Measurements from ENCODE around the gene RALGAPA1. TPM values are rescaled to one million over a fixed set of nuclear protein-coding genes. Genes with fewer than 3 reads are reported as not detected.

RALGAPA1 gene
- total RNA-seq, 2 donors from 2014 or later, result 65.5 to 66.6 TPM

DNA sequence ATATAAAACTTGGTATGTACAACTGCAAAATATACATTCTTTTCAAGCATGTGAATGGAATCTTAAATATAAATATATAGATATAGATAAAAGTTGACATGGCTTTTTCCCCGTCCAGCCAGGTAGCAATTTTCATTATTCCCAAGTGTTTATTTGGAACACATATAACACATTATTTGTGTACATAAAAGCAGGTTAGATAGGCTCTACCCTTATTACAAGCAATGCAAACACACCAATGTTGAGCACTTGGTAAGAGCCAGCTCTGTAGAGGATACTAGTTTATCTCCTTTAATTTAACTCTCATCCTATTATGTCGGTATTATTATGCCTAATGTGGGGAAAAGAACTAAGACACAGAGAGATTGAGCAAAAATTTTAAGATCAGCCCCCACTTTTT lies 282.1 kb downstream of the RALGAPA1 start:
- Histone ChIP-seq H3K9me3 (no peaks in the 10 kb centered on the region), H3K4me1 (replicated peaks) (no peaks in the 10 kb centered on the region), H3K4me3 (no peak overlapping the region), H3K27ac (no peak overlapping the region), H3K27me3 (replicated peaks; ENCODE audit: insufficient read depth) (no peaks in the 10 kb centered on the region), H3K36me3 (no peaks in the 10 kb centered on the region)
- WGBS, result 63% methylated on average over 2 of the region's 2 CpGs
- intact Hi-C loops (cut with DNase I), result no loop called here
- peak; percentile 52 for TF ChIP-seq POLR2AphosphoS5 (IDR thresholded peaks at IDR 0.05)
- no peak for TF ChIP-seq POLR2A (IDR thresholded peaks at IDR 0.05)
- DNase-seq (ENCODE audit: low spot score), result no peak

DNA sequence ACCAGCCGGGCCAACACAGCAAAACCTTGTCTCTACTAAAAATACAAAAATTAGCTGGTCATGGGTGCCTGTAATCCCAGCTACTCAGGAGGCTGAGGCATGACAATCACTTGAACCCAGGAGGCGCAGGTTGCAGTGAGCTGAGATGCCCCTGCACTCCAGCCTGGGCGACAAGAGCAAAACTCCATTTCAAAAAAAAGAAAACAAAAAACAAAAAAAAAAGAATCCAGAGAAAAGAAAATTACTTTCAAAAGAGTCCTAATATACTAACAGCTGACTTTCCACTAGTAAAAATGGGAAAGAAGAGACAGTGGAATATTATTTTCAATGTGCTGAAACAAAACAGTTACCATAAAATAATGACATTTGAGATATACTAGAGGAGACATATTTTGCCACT lies 283.4 kb downstream of the RALGAPA1 start:
- intact Hi-C loops (cut with DNase I), result no loop called here
- 92% methylated on average over 3 of the region's 3 CpGs for WGBS

GRCh38 chr14:35519986-35520385 lies 289.1 kb downstream of the RALGAPA1 start:
- no peaks in the 10 kb centered on the region for H3K36me3 ChIP-seq
- intact Hi-C loops (cut with DNase I), result no loop called here
- no peaks in the 10 kb centered on the region for H3K9me3 ChIP-seq
- no peak overlapping the region for H3K27ac ChIP-seq
- no peaks in the 10 kb centered on the region for H3K27me3 ChIP-seq (replicated peaks; ENCODE audit: insufficient read depth)
- TF ChIP-seq POLR2AphosphoS5 (IDR thresholded peaks at IDR 0.05) (no peak), CTCF (IDR thresholded peaks at IDR 0.05) (no peak), POLR2A (IDR thresholded peaks at IDR 0.05) (no peak)
- H3K4me1 ChIP-seq (replicated peaks), result no peaks in the 10 kb centered on the region
- H3K4me3 ChIP-seq, result no peak overlapping the region
- DNase-seq (ENCODE audit: low spot score), result no peak
- WGBS, result 71% methylated on average over 2 of the region's 2 CpGs

More for the DNA sequence above, 283.4 kb downstream of the RALGAPA1 start:
- Histone ChIP-seq H3K36me3 (no peaks in the 10 kb centered on the region), H3K9me3 (no peaks in the 10 kb centered on the region), H3K4me3 (no peak overlapping the region), H3K27ac (no peak overlapping the region), H3K4me1 (replicated peaks) (no peaks in the 10 kb centered on the region), H3K27me3 (replicated peaks; ENCODE audit: insufficient read depth) (no peaks in the 10 kb centered on the region)
- TF ChIP-seq CTCF (IDR thresholded peaks at IDR 0.05) (no peak), POLR2AphosphoS5 (IDR thresholded peaks at IDR 0.05) (no peak), POLR2A (IDR thresholded peaks at IDR 0.05) (no peak)
- no peak for DNase-seq (ENCODE audit: low spot score)

- no peak for DNase-seq (ENCODE audit: low spot score)
- Histone ChIP-seq H3K27ac (no peak overlapping the region), H3K36me3 (no peaks in the 10 kb centered on the region), H3K9me3 (no peaks in the 10 kb centered on the region), H3K4me3 (no peak overlapping the region), H3K27me3 (replicated peaks; ENCODE audit: insufficient read depth) (no peaks in the 10 kb centered on the region), H3K4me1 (replicated peaks) (no peaks in the 10 kb centered on the region)
- 75% methylated on average over 1 of the region's 1 CpG for WGBS
- intact Hi-C loops (cut with DNase I), result no loop called here
- TF ChIP-seq POLR2A (IDR thresholded peaks at IDR 0.05), result no peak
Measured at GRCh38 chr14:35515916-35516315, 293.2 kb downstream of the RALGAPA1 start.

- H3K4me3 ChIP-seq, result no peak overlapping the region
- H3K9me3 ChIP-seq, result no peaks in the 10 kb centered on the region
- 94% methylated on average over 4 of the region's 4 CpGs for WGBS
- TF ChIP-seq POLR2AphosphoS5 (IDR thresholded peaks at IDR 0.05), result no peak
- no peak overlapping the region for H3K27ac ChIP-seq
- H3K4me1 ChIP-seq (replicated peaks), result no peaks in the 10 kb centered on the region
- no peak for DNase-seq (ENCODE audit: low spot score)
- no peaks in the 10 kb centered on the region for H3K27me3 ChIP-seq (replicated peaks; ENCODE audit: insufficient read depth)
- no peaks in the 10 kb centered on the region for H3K36me3 ChIP-seq
- intact Hi-C loops (cut with DNase I), result no loop called here
Measured at GRCh38 chr14:35512765-35513164, 296.3 kb downstream of the RALGAPA1 start.

DNA sequence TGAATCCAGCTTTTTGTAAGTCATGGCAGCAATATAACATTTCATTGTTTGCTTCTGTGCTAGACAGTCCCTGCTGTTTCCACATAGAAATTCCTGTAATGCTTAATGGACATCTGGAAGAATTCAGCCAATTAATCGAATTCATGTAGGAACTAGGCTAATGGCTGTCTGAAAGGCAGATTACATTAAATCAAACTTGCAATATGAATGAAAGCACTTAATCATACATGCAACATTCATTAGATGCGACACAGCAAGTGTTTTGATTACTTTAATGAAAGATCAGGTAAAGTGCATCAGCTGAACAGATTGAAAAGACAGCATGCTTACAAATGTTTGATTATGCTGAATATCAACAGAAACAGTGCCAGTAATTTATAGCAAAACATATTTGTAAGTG lies 299.2 kb downstream of the RALGAPA1 start:
- no peaks in the 10 kb centered on the region for H3K36me3 ChIP-seq
- no peak overlapping the region for H3K4me3 ChIP-seq
- WGBS, result 59% methylated on average over 2 of the region's 2 CpGs
- intact Hi-C loops (cut with DNase I), result no loop called here
- no peaks in the 10 kb centered on the region for H3K9me3 ChIP-seq
- TF ChIP-seq CTCF (IDR thresholded peaks at IDR 0.05), result no peak
- TF ChIP-seq POLR2A (IDR thresholded peaks at IDR 0.05), result no peak
- no peak for TF ChIP-seq POLR2AphosphoS5 (IDR thresholded peaks at IDR 0.05)
- no peaks in the 10 kb centered on the region for H3K27me3 ChIP-seq (replicated peaks; ENCODE audit: insufficient read depth)
- no peaks in the 10 kb centered on the region for H3K4me1 ChIP-seq (replicated peaks)
- no peak overlapping the region for H3K27ac ChIP-seq
- DNase-seq (ENCODE audit: low spot score), result no peak

Data from prostate gland (tissue), 2 donors.